Erythroblast (primary cell): Measurements from ENCODE around the gene ITPKA.
"Not testable (repeated sequence)": the region's sequence is repeated elsewhere in the genome, so short reads cannot be mapped to it uniquely, and the experiment has no call there.

Experiments
- GATA1 ChIP-seq: IDR thresholded peaks from 2 replicates; pipeline ENCODE4 v1.6.1; 2011; ENCODE audit warnings: low read depth, mild to moderate bottlenecking, control low read depth, low read length, moderate library complexity
- POLR2A ChIP-seq: IDR thresholded peaks from 2 replicates; pipeline ENCODE4 v1.6.1; 2011; ENCODE audit warnings: mild to moderate bottlenecking, low read length

DNA sequence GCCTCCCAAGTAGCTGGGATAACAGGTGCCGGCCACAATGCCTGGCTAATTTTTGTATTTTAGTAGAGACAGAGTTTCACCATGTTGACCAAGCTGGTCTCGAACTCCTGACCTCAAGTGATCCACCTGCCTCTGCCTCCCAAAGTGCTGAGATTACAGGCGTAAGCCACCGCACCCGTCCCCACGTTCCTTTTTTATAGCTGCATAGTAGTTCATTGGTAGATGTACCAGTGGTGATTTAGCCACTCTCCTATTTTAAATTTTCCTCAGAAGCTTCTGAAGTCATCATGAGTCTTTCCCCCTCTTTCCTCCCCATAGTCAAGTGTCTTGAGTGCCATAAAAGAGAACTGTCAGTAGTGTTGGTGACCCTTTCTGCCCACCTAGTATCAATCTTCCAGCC lies 24.0 kb upstream of the ITPKA start:
- not testable (repeated sequence) for TF ChIP-seq POLR2A, GATA1
